Body of pancreas (tissue), 4 donors: ENCODE measurements around the gene HIBCH. TPM values are rescaled to one million over a fixed set of nuclear protein-coding genes. Genes with fewer than 3 reads are reported as not detected.

Source experiments
- ATAC-seq: fragments of 150-250 bp; one replicate; pipeline ENCODE4 v1.9.1; 2016
- DNase-seq, 4 donors: peaks; one replicate each; pipeline ENCODE4 v3.0.0-alpha.2; 2019
- H3K27ac ChIP-seq, 4 donors: fragments of 200-600 bp; sonication (generic); 1 replicate in 3 of 4; 2 replicates in 1 of 4; pipeline versions ENCODE4 v1.5.1 to v1.6.1; 2016 to 2019; ENCODE audit warnings: mild to moderate bottlenecking in 1 of 4, mixed read lengths in 1 of 4, moderate library complexity in 1 of 4
- H3K27me3 ChIP-seq, 2 donors: fragments of 200-600 bp; sonication (generic); one replicate each; pipeline ENCODE4 v1.6.0; 2016; ENCODE audit warnings: mild to moderate bottlenecking in 1 of 2
- H3K36me3 ChIP-seq, 2 donors: fragments of 200-600 bp; sonication (generic); replicated peaks in 1 of 2; 2 replicates each; pipeline ENCODE4 v1.5.1; 2016; ENCODE audit warnings: low read depth in 2 of 2; ENCODE audit not compliant: insufficient read depth in 1 of 2
- H3K4me1 ChIP-seq: fragments of 200-600 bp; sonication (generic); one replicate; pipeline ENCODE4 v1.6.0; 2016
- H3K4me3 ChIP-seq, 2 donors: fragments of 200-600 bp; sonication (generic); 1 replicate in 1 of 2; 2 replicates in 1 of 2; pipeline ENCODE4 v1.5.1; 2016 to 2019
- H3K9me3 ChIP-seq, 3 donors: fragments of 200-600 bp; sonication (generic); 1 replicate in 2 of 3; 2 replicates in 1 of 3; pipeline ENCODE4 v1.5.1; 2016
- CTCF ChIP-seq, 7 experiments: fragments of 450-650 bp in 4 of 7; fragments of 200-600 bp in 3 of 7; sonication (generic) in 3 of 7; IDR thresholded peaks; one replicate each; pipeline ENCODE4 v1.5.1; 2016 to 2019; ENCODE audit warnings: antibody characterized with exemption in 7 of 7
- POLR2A ChIP-seq, 3 donors: fragments of 450-650 bp; IDR thresholded peaks; one replicate each; pipeline ENCODE4 v1.6.1; 2016; ENCODE audit warnings: antibody characterized with exemption in 3 of 3, mild to moderate bottlenecking in 2 of 3
- WGBS, 2 donors: methylation state at CpG; one replicate each; pipeline ENCODE4 v1.1.5; 2017; 5-methylcytosine and 5-hydroxymethylcytosine counted together
- intact Hi-C: fragments of 100-400 bp; cut with DNase I; formaldehyde crosslinking; loops from one replicate; pipeline ENCODE4 v1.15.1; 2023
- total RNA-seq, 2 donors: library from RNA; depleted of rRNA; stranded (reverse); fragments of >200 nt; gene quantifications; one replicate each; pipeline ENCODE4 v1.1.0, GENCODE V29; 2016

Gene HIBCH
- total RNA-seq, 2 donors from 2014 or later = 19.4 to 21.3 TPM

- intact Hi-C loops = no loop called here
- Histone ChIP-seq H3K27ac (no peak overlapping the region), H3K27me3 (no peaks in the 10 kb centered on the region), H3K36me3 (peaks cover 0 to 2% of the 10 kb centered on the region in 2 donors), H3K9me3 (no peaks in the 10 kb centered on the region), H3K4me1 (no peaks in the 10 kb centered on the region), H3K4me3 (no peak overlapping the region)
- ATAC-seq (no peak), DNase-seq (no peak)
- WGBS, 2 donors = 89 to 91% methylated on average over 7 of the region's 7 CpGs
- TF ChIP-seq POLR2A (IDR thresholded peaks at IDR 0.05) (no peak), CTCF (IDR thresholded peaks at IDR 0.05) (no peak)
These were observed 98.2 kb downstream of the HIBCH start for GRCh38 chr2:190221429-190221828.

GRCh38 chr2:190219186-190219585, 100.4 kb downstream of the HIBCH start:
- no peak overlapping the region for H3K27ac ChIP-seq
- intact Hi-C loops = no loop called here
- H3K27me3 ChIP-seq = no peaks in the 10 kb centered on the region
- 88 to 94% methylated on average over 5 of the region's 5 CpGs for WGBS, 2 donors
- ATAC-seq (no peak), DNase-seq (no peak)
- TF ChIP-seq POLR2A (IDR thresholded peaks at IDR 0.05) = no peak
- TF ChIP-seq CTCF (IDR thresholded peaks at IDR 0.05) = no peak
- no peak overlapping the region for H3K4me3 ChIP-seq
- no peaks in the 10 kb centered on the region for H3K4me1 ChIP-seq
- no peaks in the 10 kb centered on the region for H3K9me3 ChIP-seq
- H3K36me3 ChIP-seq = peaks cover 0 to 2% of the 10 kb centered on the region in 2 donors

- intact Hi-C loops = no loop called here
- H3K36me3 ChIP-seq = peaks cover 0 to 3% of the 10 kb centered on the region in 2 donors
- DNase-seq (no peak), ATAC-seq (no peak)
- no peaks in the 10 kb centered on the region for H3K27me3 ChIP-seq
- TF ChIP-seq CTCF (IDR thresholded peaks at IDR 0.05) (no peak), POLR2A (IDR thresholded peaks at IDR 0.05) (no peak)
- WGBS, 2 donors = 90 to 92% methylated on average over 7 of the region's 7 CpGs
- H3K4me3 ChIP-seq = no peak overlapping the region
- H3K9me3 ChIP-seq = no peaks in the 10 kb centered on the region
- H3K27ac ChIP-seq = no peak overlapping the region
- no peaks in the 10 kb centered on the region for H3K4me1 ChIP-seq
These were observed 102.0 kb downstream of the HIBCH start for GRCh38 chr2:190217616-190218015.

GRCh38 chr2:190216829-190217228, 102.8 kb downstream of the HIBCH start:
- peak; percentile 17 to 51 (median 41) for DNase-seq
- Histone ChIP-seq H3K9me3 (no peaks in the 10 kb centered on the region), H3K4me1 (no peaks in the 10 kb centered on the region), H3K27me3 (no peaks in the 10 kb centered on the region), H3K36me3 (peaks cover 0 to 8% of the 10 kb centered on the region in 2 donors), H3K4me3 (no peak overlapping the region), H3K27ac (no peak overlapping the region)
- WGBS, 2 donors = 58 to 79% methylated on average over 3 of the region's 3 CpGs
- ATAC-seq = no peak
- intact Hi-C loops = no loop called here
- TF ChIP-seq POLR2A (IDR thresholded peaks at IDR 0.05) = no peak
- TF ChIP-seq CTCF (IDR thresholded peaks at IDR 0.05) = no peak

- no peak for ATAC-seq
- H3K27ac ChIP-seq = no peak overlapping the region
- WGBS, 2 donors = 49 to 60% methylated on average over 3 of the region's 3 CpGs
- H3K4me3 ChIP-seq = no peak overlapping the region
- H3K9me3 ChIP-seq = no peaks in the 10 kb centered on the region
- H3K36me3 ChIP-seq = peaks cover 0 to 9% of the 10 kb centered on the region in 2 donors
- H3K27me3 ChIP-seq = no peaks in the 10 kb centered on the region
- no peak for DNase-seq
- no peak for TF ChIP-seq POLR2A (IDR thresholded peaks at IDR 0.05)
- TF ChIP-seq CTCF (IDR thresholded peaks at IDR 0.05) = no peak
- H3K4me1 ChIP-seq = no peaks in the 10 kb centered on the region
- intact Hi-C loops = no loop called here
These were observed 104.0 kb downstream of the HIBCH start for GRCh38 chr2:190215620-190216019.
